ENCODE results near the gene SNU13.
"Not testable (repeated sequence)": the region's sequence is repeated elsewhere in the genome, so short reads cannot be mapped to it uniquely, and the experiment has no call there.

The SNU13 gene

GRCh38 chr22:41642331-41643110, 46.1 kb downstream of the SNU13 start:
- Mint-ChIP-seq H3K36me3 (peaks cover 44% of the 10 kb centered on the region), H3K27ac (no peak overlapping the region)
- no peak for DNase-seq

GRCh38 chr22:41641854-41642253, 46.8 kb downstream of the SNU13 start:
- no peak overlapping the region for H3K4me3 Mint-ChIP-seq
- no peak for DNase-seq
- H3K27me3 Mint-ChIP-seq = no peaks in the 10 kb centered on the region
- peaks cover 46% of the 10 kb centered on the region for H3K36me3 Mint-ChIP-seq
- no peaks in the 10 kb centered on the region for H3K9me3 Mint-ChIP-seq
- H3K27ac Mint-ChIP-seq = no peak overlapping the region
- CTCF ChIA-PET = no interaction called here
- H3K4me1 Mint-ChIP-seq = no peaks in the 10 kb centered on the region

More at GRCh38 chr22:41642331-41643110, 46.1 kb downstream of the SNU13 start:
- Mint-ChIP-seq H3K27me3 (no peaks in the 10 kb centered on the region), H3K4me1 (no peaks in the 10 kb centered on the region), H3K9me3 (no peaks in the 10 kb centered on the region), H3K4me3 (no peak overlapping the region)
- CTCF ChIA-PET = no interaction called here

GRCh38 chr22:41638748-41639147, 49.9 kb downstream of the SNU13 start:
- DNase-seq = no peak
- no peak overlapping the region for H3K27ac Mint-ChIP-seq
- H3K9me3 Mint-ChIP-seq = no peaks in the 10 kb centered on the region
- no peaks in the 10 kb centered on the region for H3K27me3 Mint-ChIP-seq
- CTCF ChIA-PET = no interaction called here
- no peaks in the 10 kb centered on the region for H3K4me1 Mint-ChIP-seq
- no peak overlapping the region for H3K4me3 Mint-ChIP-seq
- peaks cover 60% of the 10 kb centered on the region for H3K36me3 Mint-ChIP-seq

GRCh38 chr22:41638124-41638523, 50.5 kb downstream of the SNU13 start:
- DNase-seq = no peak
- H3K9me3 Mint-ChIP-seq = no peaks in the 10 kb centered on the region
- no peak overlapping the region for H3K27ac Mint-ChIP-seq
- H3K36me3 Mint-ChIP-seq = peaks cover 63% of the 10 kb centered on the region
- no peaks in the 10 kb centered on the region for H3K27me3 Mint-ChIP-seq
- H3K4me3 Mint-ChIP-seq = no peak overlapping the region
- CTCF ChIA-PET = interaction anchor here (1.6 kb wide), 1 partner anchor 29 kb away, joined by 5 read pairs; no protein-coding TSS in a partner anchor
- H3K4me1 Mint-ChIP-seq = no peaks in the 10 kb centered on the region

GRCh38 chr22:41637623-41638022, 51.0 kb downstream of the SNU13 start:
- H3K4me1 Mint-ChIP-seq, DNase-seq, H3K4me3 Mint-ChIP-seq, H3K27me3 Mint-ChIP-seq, H3K9me3 Mint-ChIP-seq, H3K27ac Mint-ChIP-seq: not testable (repeated sequence)
- CTCF ChIA-PET = interaction anchor here (1.6 kb wide), 1 partner anchor 29 kb away, joined by 5 read pairs; no protein-coding TSS in a partner anchor
- H3K36me3 Mint-ChIP-seq = peaks cover 60% of the 10 kb centered on the region

- H3K4me3 Mint-ChIP-seq = no peak overlapping the region
- no peak for DNase-seq
- H3K9me3 Mint-ChIP-seq = no peaks in the 10 kb centered on the region
- no peak overlapping the region for H3K27ac Mint-ChIP-seq
- CTCF ChIA-PET = interaction anchor here (1.6 kb wide), 1 partner anchor 31 kb away, joined by 5 read pairs; no protein-coding TSS in a partner anchor
- peaks cover 55% of the 10 kb centered on the region for H3K36me3 Mint-ChIP-seq
- H3K4me1 Mint-ChIP-seq = no peaks in the 10 kb centered on the region
- H3K27me3 Mint-ChIP-seq = no peaks in the 10 kb centered on the region
Observed at GRCh38 chr22:41636467-41636866, 52.2 kb downstream of the SNU13 start.

GRCh38 chr22:41634610-41635009, 54.1 kb downstream of the SNU13 start:
- H3K4me3 Mint-ChIP-seq, H3K9me3 Mint-ChIP-seq, CTCF ChIA-PET, H3K27ac Mint-ChIP-seq, H3K4me1 Mint-ChIP-seq, DNase-seq, H3K27me3 Mint-ChIP-seq: not testable (repeated sequence)
- peaks cover 53% of the 10 kb centered on the region for H3K36me3 Mint-ChIP-seq

- DNase-seq, H3K4me1 Mint-ChIP-seq, H3K27ac Mint-ChIP-seq, H3K4me3 Mint-ChIP-seq, CTCF ChIA-PET, H3K27me3 Mint-ChIP-seq, H3K9me3 Mint-ChIP-seq: not testable (repeated sequence)
- peaks cover 64% of the 10 kb centered on the region for H3K36me3 Mint-ChIP-seq
Observed at GRCh38 chr22:41631615-41632014, 57.1 kb downstream of the SNU13 start.

- H3K4me3 Mint-ChIP-seq, DNase-seq, CTCF ChIA-PET, H3K27ac Mint-ChIP-seq, H3K4me1 Mint-ChIP-seq, H3K9me3 Mint-ChIP-seq, H3K27me3 Mint-ChIP-seq: not testable (repeated sequence)
- peaks cover 59% of the 10 kb centered on the region for H3K36me3 Mint-ChIP-seq
Observed at GRCh38 chr22:41631115-41631514, 57.6 kb downstream of the SNU13 start.

GRCh38 chr22:41625577-41625976, 63.1 kb downstream of the SNU13 start:
- H3K27me3 Mint-ChIP-seq = no peaks in the 10 kb centered on the region
- CTCF ChIA-PET = interaction anchor here (0.8 to 1.5 kb wide), 2 partner anchors 41 to 72 kb away, joined by 3 read pairs; no protein-coding TSS in a partner anchor
- peaks cover 50% of the 10 kb centered on the region for H3K36me3 Mint-ChIP-seq
- peaks cover 22% of the 10 kb centered on the region for H3K4me1 Mint-ChIP-seq
- DNase-seq = no peak
- H3K9me3 Mint-ChIP-seq = no peaks in the 10 kb centered on the region
- no peak overlapping the region for H3K4me3 Mint-ChIP-seq
- H3K27ac Mint-ChIP-seq = no peak overlapping the region
